Erythroblast (primary cell): ENCODE data around the gene CCSER2.

ENCODE experiments used
- DNase-seq, 2 experiments: peaks; one replicate each; lab custom pipeline; 2025; lab: John Stamatoyannopoulos, UW
- GATA1 ChIP-seq: IDR thresholded peaks from 2 replicates; pipeline ENCODE4 v1.6.1; 2011; ENCODE audit warnings: low read depth, mild to moderate bottlenecking, control low read depth, low read length, moderate library complexity
- POLR2A ChIP-seq: IDR thresholded peaks from 2 replicates; pipeline ENCODE4 v1.6.1; 2011; ENCODE audit warnings: mild to moderate bottlenecking, low read length

CCSER2 gene

GRCh38 chr10:84348447-84348846, 20.1 kb downstream of the CCSER2 start:
- DNase-seq = no peak
- no peak for TF ChIP-seq POLR2A
- no peak for TF ChIP-seq GATA1

GRCh38 chr10:84348860-84349259, 20.5 kb downstream of the CCSER2 start:
- TF ChIP-seq POLR2A (no peak), GATA1 (no peak)
- DNase-seq = no peak

GRCh38 chr10:84352251-84352842, 24.0 kb downstream of the CCSER2 start:
- TF ChIP-seq POLR2A (no peak), GATA1 (no peak)
- DNase-seq = peak; percentile 47 to 68

- DNase-seq = no peak
- no peak for TF ChIP-seq POLR2A
- no peak for TF ChIP-seq GATA1
Observed at GRCh38 chr10:84353052-84353803, 24.8 kb downstream of the CCSER2 start.

GRCh38 chr10:84354623-84355022, 26.2 kb downstream of the CCSER2 start:
- no peak for TF ChIP-seq POLR2A
- no peak for TF ChIP-seq GATA1
- DNase-seq = no peak

- TF ChIP-seq POLR2A = no peak
- no peak for TF ChIP-seq GATA1
- no peak for DNase-seq
Observed at GRCh38 chr10:84355106-84355505, 26.7 kb downstream of the CCSER2 start.

GRCh38 chr10:84356928-84357327, 28.5 kb downstream of the CCSER2 start:
- TF ChIP-seq GATA1 = no peak
- TF ChIP-seq POLR2A = no peak
- no peak for DNase-seq

GRCh38 chr10:84358743-84359142, 30.4 kb downstream of the CCSER2 start:
- no peak for TF ChIP-seq GATA1
- DNase-seq = no peak

GRCh38 chr10:84360637-84361365, 32.4 kb downstream of the CCSER2 start:
- DNase-seq = no peak
- TF ChIP-seq GATA1 (no peak), POLR2A (no peak)

GRCh38 chr10:84365335-84365881, 37.0 kb downstream of the CCSER2 start:
- no peak for DNase-seq
- TF ChIP-seq POLR2A = no peak
- no peak for TF ChIP-seq GATA1

- TF ChIP-seq POLR2A = no peak
- no peak for TF ChIP-seq GATA1
- DNase-seq = no peak
Observed at GRCh38 chr10:84366041-84366440, 37.7 kb downstream of the CCSER2 start.

- TF ChIP-seq POLR2A (no peak), GATA1 (no peak)
- no peak for DNase-seq
Observed at GRCh38 chr10:84367256-84367655, 38.9 kb downstream of the CCSER2 start.

GRCh38 chr10:84368828-84369227, 40.4 kb downstream of the CCSER2 start:
- DNase-seq = no peak
- TF ChIP-seq GATA1 (no peak), POLR2A (no peak)

- TF ChIP-seq GATA1 = no peak
- no peak for TF ChIP-seq POLR2A
Observed at GRCh38 chr10:84370283-84370682, 41.9 kb downstream of the CCSER2 start.

More at GRCh38 chr10:84370283-84370682, 41.9 kb downstream of the CCSER2 start:
- no peak for DNase-seq
